ENCODE results near the gene RBM6. TPM values are rescaled to one million over a fixed set of nuclear protein-coding genes. Genes with fewer than 3 reads are reported as not detected.

RBM6 gene, protein sequence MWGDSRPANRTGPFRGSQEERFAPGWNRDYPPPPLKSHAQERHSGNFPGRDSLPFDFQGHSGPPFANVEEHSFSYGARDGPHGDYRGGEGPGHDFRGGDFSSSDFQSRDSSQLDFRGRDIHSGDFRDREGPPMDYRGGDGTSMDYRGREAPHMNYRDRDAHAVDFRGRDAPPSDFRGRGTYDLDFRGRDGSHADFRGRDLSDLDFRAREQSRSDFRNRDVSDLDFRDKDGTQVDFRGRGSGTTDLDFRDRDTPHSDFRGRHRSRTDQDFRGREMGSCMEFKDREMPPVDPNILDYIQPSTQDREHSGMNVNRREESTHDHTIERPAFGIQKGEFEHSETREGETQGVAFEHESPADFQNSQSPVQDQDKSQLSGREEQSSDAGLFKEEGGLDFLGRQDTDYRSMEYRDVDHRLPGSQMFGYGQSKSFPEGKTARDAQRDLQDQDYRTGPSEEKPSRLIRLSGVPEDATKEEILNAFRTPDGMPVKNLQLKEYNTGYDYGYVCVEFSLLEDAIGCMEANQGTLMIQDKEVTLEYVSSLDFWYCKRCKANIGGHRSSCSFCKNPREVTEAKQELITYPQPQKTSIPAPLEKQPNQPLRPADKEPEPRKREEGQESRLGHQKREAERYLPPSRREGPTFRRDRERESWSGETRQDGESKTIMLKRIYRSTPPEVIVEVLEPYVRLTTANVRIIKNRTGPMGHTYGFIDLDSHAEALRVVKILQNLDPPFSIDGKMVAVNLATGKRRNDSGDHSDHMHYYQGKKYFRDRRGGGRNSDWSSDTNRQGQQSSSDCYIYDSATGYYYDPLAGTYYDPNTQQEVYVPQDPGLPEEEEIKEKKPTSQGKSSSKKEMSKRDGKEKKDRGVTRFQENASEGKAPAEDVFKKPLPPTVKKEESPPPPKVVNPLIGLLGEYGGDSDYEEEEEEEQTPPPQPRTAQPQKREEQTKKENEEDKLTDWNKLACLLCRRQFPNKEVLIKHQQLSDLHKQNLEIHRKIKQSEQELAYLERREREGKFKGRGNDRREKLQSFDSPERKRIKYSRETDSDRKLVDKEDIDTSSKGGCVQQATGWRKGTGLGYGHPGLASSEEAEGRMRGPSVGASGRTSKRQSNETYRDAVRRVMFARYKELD
- 88.3 and 109 TPM in 2 replicates for total RNA-seq (2014; rRNA removed; shearing (Covaris generic); ENCODE audit: low replicate concordance)

DNA sequence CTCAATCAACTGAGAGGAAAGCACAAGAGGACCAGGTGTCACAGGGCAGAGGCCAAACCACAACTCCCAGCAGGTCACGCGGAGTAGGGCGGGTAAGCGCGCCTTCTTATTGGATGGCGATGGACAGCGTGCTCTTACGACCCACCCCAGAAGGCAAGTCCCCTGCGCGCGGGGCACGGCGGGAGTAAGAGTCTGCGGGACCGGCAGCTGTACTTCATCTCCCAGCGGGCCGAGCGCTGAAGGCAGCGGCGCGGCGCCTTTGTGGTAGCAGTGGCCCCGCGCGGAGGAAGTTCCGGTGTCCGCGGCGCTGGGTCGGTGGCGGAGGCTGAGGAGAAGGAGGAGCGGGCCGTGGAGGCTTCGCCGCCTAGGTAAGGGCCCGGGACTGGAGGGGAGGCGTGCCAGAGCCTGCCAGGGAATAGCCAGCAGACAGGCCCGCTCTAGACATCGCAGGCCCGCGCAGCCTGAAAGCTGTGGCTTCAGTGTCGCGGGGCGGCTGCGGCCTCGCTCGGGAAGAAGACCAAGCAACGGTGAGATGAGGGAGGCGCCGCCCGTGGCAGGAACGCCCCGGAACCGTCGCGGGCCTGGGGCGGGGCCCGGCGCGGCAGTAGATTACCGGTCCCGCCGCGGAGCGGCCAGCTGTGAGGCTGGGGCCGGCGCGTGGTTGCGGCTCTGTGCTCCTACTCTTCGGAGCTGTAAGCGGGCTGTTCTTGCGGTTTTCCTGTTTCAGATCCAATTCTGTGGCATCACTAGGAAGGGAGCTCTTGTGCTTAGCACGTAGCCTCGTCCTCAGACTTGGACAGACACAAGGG is at the start of gene RBM6:
Gene RBM6, plus strand, starts transcription at position 293 of the 809 bp plus-strand sequence. CDS start 22,492 bp downstream, outside the sequence.
- Histone ChIP-seq H3K79me2 (ENCODE audit: low read length) (peaks cover 48% of the 10 kb centered on the region), H3K9ac (ENCODE audit: low read length) (peak within 1 kb of the TSS; percentile 82), H3K9me3 (ENCODE audit: low read length) (no peaks in the 10 kb centered on the region), H3K9me2 (replicated peaks; ENCODE audit: insufficient read depth, low read length) (no peaks in the 10 kb centered on the region), H3K36me3 (ENCODE audit: insufficient read depth, low read length) (peaks cover 16% of the 10 kb centered on the region), H3K27ac (ENCODE audit: low read length) (peak within 1 kb of the TSS; percentile 76), H2AFZ (ENCODE audit: low read length) (no peak within 1 kb of the TSS), H3K4me3 (ENCODE audit: low read length) (peak within 1 kb of the TSS; percentile 90), H3K27me3 (ENCODE audit: low read length) (no peaks in the 10 kb centered on the region), H3K4me2 (ENCODE audit: low read depth, low read length, poor library complexity, severe bottlenecking) (peak within 1 kb of the TSS; percentile 92), H4K20me1 (ENCODE audit: insufficient read depth, low read depth, low read length) (peaks cover 10% of the 10 kb centered on the region; the same call in 1 of the 2 replicates), H3K4me1 (ENCODE audit: low read length) (peaks cover 20% of the 10 kb centered on the region)
- DNase-seq, result peak; percentile 99

DNA sequence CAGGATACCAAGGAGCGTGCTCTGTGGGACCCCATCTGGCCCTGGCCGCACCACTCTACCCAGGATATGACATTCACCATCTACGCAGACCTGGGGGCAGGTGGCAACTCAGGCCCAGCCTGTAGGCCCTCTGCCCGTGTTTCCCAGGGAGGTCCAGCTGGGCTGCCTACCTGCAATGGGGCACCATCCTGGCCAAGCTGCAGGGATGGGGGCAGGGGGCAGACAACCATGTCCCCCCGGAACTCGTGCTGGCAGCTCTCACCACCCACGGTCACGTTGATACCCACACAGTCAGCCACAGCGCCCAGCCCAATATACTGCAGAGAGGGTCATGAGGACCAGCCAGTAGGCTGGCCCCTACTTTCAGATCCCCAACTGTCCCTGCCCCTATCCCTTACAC is 44.2 kb upstream of the RBM6 start:
- H3K9me2 ChIP-seq (replicated peaks; ENCODE audit: insufficient read depth, low read length), result no peaks in the 10 kb centered on the region
- H3K4me2 ChIP-seq (ENCODE audit: low read depth, low read length, poor library complexity, severe bottlenecking), result no peak overlapping the region
- no peaks in the 10 kb centered on the region for H3K9me3 ChIP-seq (ENCODE audit: low read length)
- H4K20me1 ChIP-seq (ENCODE audit: insufficient read depth, low read depth, low read length), result no peaks in the 10 kb centered on the region
- no peaks in the 10 kb centered on the region for H3K4me1 ChIP-seq (ENCODE audit: low read length)
- H2AFZ ChIP-seq (ENCODE audit: low read length), result no peak overlapping the region
- H3K27me3 ChIP-seq (ENCODE audit: low read length), result no peaks in the 10 kb centered on the region
- no peaks in the 10 kb centered on the region for H3K36me3 ChIP-seq (ENCODE audit: insufficient read depth, low read length)
- no peaks in the 10 kb centered on the region for H3K79me2 ChIP-seq (ENCODE audit: low read length)
- H3K9ac ChIP-seq (ENCODE audit: low read length), result no peak overlapping the region
- no peak overlapping the region for H3K27ac ChIP-seq (ENCODE audit: low read length)
- no peak for DNase-seq
- no peak overlapping the region for H3K4me3 ChIP-seq (ENCODE audit: low read length)

DNA sequence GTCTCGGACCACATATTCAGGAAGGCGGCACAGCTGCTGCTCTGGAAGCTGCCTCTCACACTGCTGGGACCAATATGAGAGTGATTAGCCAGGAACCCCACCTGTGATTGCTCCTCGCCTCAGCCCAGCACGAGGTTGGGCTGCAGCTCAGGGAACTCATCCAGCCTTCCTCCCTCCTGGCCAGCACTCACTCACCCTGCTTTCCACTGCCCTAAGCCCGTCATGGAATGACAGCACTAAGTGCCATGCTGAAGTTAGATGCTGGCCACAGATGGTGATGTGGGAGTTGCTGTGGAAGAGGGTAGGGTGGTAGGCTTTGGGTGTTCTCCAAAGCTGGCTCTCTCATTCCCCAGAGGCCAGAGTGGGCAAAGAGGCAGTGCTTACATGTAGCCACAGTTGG is 43.6 kb upstream of the RBM6 start:
- no peak overlapping the region for H3K4me2 ChIP-seq (ENCODE audit: low read depth, low read length, poor library complexity, severe bottlenecking)
- no peak overlapping the region for H2AFZ ChIP-seq (ENCODE audit: low read length)
- H3K27ac ChIP-seq (ENCODE audit: low read length), result no peak overlapping the region
- no peaks in the 10 kb centered on the region for H3K4me1 ChIP-seq (ENCODE audit: low read length)
- H3K79me2 ChIP-seq (ENCODE audit: low read length), result no peaks in the 10 kb centered on the region
- H3K9me3 ChIP-seq (ENCODE audit: low read length), result no peaks in the 10 kb centered on the region
- H3K36me3 ChIP-seq (ENCODE audit: insufficient read depth, low read length), result no peaks in the 10 kb centered on the region
- H3K27me3 ChIP-seq (ENCODE audit: low read length), result no peaks in the 10 kb centered on the region
- H4K20me1 ChIP-seq (ENCODE audit: insufficient read depth, low read depth, low read length), result no peaks in the 10 kb centered on the region
- no peaks in the 10 kb centered on the region for H3K9me2 ChIP-seq (replicated peaks; ENCODE audit: insufficient read depth, low read length)
- H3K9ac ChIP-seq (ENCODE audit: low read length), result no peak overlapping the region
- H3K4me3 ChIP-seq (ENCODE audit: low read length), result no peak overlapping the region
- no peak for DNase-seq

DNA sequence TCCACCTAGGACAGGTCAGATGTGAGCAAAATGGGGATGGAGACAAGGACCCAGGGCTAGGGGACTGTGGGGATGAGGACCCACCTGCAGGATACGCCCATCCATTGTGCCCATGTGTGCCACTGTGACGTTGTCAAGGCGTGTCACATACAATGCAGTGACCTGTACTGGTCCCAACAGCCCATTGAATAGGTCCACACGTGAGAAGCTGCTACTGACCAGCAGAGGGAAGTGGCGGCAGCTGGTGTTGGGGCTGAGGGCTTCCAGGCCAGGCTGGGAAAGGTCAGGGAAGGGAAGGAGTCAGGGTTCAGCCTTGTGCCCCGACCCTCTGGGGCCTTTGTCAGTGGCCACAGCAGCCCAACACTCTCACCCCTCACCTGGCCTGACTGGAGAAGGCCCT is 41.0 kb upstream of the RBM6 start:
- no peaks in the 10 kb centered on the region for H3K79me2 ChIP-seq (ENCODE audit: low read length)
- H3K4me1 ChIP-seq (ENCODE audit: low read length), result peaks cover 2% of the 10 kb centered on the region
- H2AFZ ChIP-seq (ENCODE audit: low read length), result no peak overlapping the region
- no peaks in the 10 kb centered on the region for H3K9me2 ChIP-seq (replicated peaks; ENCODE audit: insufficient read depth, low read length)
- no peak overlapping the region for H3K4me2 ChIP-seq (ENCODE audit: low read depth, low read length, poor library complexity, severe bottlenecking)
- no peaks in the 10 kb centered on the region for H3K27me3 ChIP-seq (ENCODE audit: low read length)
- no peaks in the 10 kb centered on the region for H3K9me3 ChIP-seq (ENCODE audit: low read length)
- H3K27ac ChIP-seq (ENCODE audit: low read length), result no peak overlapping the region
- no peaks in the 10 kb centered on the region for H4K20me1 ChIP-seq (ENCODE audit: insufficient read depth, low read depth, low read length)
- H3K4me3 ChIP-seq (ENCODE audit: low read length), result no peak overlapping the region
- no peak for DNase-seq
- H3K36me3 ChIP-seq (ENCODE audit: insufficient read depth, low read length), result no peaks in the 10 kb centered on the region
- H3K9ac ChIP-seq (ENCODE audit: low read length), result no peak overlapping the region

DNA sequence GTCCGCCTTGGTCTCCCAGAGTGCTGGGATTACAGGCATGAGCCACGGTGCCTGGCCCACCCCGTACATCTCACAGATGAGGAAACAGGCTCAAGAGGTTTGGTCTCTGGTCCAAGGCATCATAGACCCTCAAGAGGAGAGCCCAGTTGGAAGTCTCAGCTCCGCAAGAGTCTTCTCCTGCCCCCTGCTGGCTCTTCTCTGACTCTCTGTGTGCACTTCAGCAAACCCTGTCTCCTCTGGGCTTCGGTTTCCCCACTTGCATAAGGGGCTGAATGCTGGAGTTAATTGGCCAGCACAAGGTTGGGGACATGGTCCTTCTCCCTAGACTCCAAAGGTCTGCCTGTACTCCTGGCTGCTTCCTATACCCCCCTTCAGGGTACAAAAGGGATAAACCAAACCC is 40.1 kb upstream of the RBM6 start:
- Histone ChIP-seq H3K4me1 (ENCODE audit: low read length) (peaks cover 7% of the 10 kb centered on the region), H3K27ac (ENCODE audit: low read length) (no peak overlapping the region), H3K9me3 (ENCODE audit: low read length) (no peaks in the 10 kb centered on the region), H3K27me3 (ENCODE audit: low read length) (no peaks in the 10 kb centered on the region), H3K9me2 (replicated peaks; ENCODE audit: insufficient read depth, low read length) (no peaks in the 10 kb centered on the region), H4K20me1 (ENCODE audit: insufficient read depth, low read depth, low read length) (no peaks in the 10 kb centered on the region), H3K36me3 (ENCODE audit: insufficient read depth, low read length) (no peaks in the 10 kb centered on the region), H3K79me2 (ENCODE audit: low read length) (no peaks in the 10 kb centered on the region), H2AFZ (ENCODE audit: low read length) (no peak overlapping the region), H3K9ac (ENCODE audit: low read length) (no peak overlapping the region), H3K4me2 (ENCODE audit: low read depth, low read length, poor library complexity, severe bottlenecking) (no peak overlapping the region), H3K4me3 (ENCODE audit: low read length) (no peak overlapping the region)
- DNase-seq, result peak; percentile 87

DNA sequence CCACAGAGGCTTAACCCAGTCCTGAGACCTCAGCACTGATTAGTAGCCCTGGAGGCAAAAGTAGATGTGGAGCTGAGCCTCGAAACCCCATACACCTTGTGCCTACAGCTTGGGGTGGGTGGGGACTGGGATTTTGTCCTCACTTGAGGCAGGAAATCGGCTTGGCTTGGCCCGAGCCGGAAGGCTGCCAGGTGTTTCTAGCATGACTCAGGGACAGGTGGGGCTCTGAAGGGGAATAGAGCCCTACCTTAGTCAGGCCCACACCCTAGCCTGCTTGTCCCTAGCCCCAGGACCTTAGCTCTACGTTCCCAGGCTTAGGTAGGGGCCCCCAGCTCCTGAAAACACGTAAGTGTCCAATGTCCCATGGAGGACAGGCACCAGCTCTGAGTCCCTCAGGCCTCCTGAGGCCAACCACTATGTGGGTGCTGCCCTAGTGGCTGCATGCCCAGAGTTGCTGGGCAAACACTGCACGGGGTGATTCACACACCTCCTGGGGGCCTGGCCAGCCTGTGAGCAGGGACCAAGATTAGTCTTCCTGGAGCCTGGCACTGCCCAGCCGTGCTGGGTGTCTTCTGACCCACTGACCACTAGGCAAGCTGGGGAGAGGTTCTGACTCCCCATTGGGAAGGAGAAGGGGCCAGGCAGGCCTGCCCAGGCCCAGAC is 39.3 kb upstream of the RBM6 start:
- Histone ChIP-seq H2AFZ (ENCODE audit: low read length) (no peak overlapping the region), H3K27me3 (ENCODE audit: low read length) (no peaks in the 10 kb centered on the region), H3K4me3 (ENCODE audit: low read length) (no peak overlapping the region), H3K9me2 (replicated peaks; ENCODE audit: insufficient read depth, low read length) (no peaks in the 10 kb centered on the region), H3K79me2 (ENCODE audit: low read length) (no peaks in the 10 kb centered on the region), H3K4me1 (ENCODE audit: low read length) (peaks cover 7% of the 10 kb centered on the region), H3K27ac (ENCODE audit: low read length) (no peak overlapping the region), H3K9me3 (ENCODE audit: low read length) (no peaks in the 10 kb centered on the region), H3K4me2 (ENCODE audit: low read depth, low read length, poor library complexity, severe bottlenecking) (no peak overlapping the region), H3K36me3 (ENCODE audit: insufficient read depth, low read length) (no peaks in the 10 kb centered on the region), H3K9ac (ENCODE audit: low read length) (no peak overlapping the region), H4K20me1 (ENCODE audit: insufficient read depth, low read depth, low read length) (no peaks in the 10 kb centered on the region)
- no peak for DNase-seq
